Sigmoid colon (tissue), 4 donors: Measurements from ENCODE around the gene GPR183.

Experiments used
- EP300 ChIP-seq, 4 donors: sonication (generic); formaldehyde crosslinking; IDR thresholded peaks; one replicate each; pipeline ENCODE4 v1.6.1; 2017; ENCODE audit warnings: antibody characterized with exemption in 4 of 4
- POLR2A ChIP-seq, 2 donors: fragments of 450-650 bp; IDR thresholded peaks; one replicate each; pipeline ENCODE4 v1.6.1; 2016; ENCODE audit warnings: antibody characterized with exemption in 2 of 2, mild to moderate bottlenecking in 2 of 2, moderate library complexity in 2 of 2
- POLR2AphosphoS5 ChIP-seq, 4 donors: sonication (generic); formaldehyde crosslinking; IDR thresholded peaks; one replicate each; pipeline ENCODE4 v1.6.1; 2017; ENCODE audit warnings: antibody characterized with exemption in 4 of 4
- TF ChIP-seq, protein P1 (sequence below), 4 experiments: fragments of 450-650 bp in 3 of 4; fragments of 200-600 bp in 1 of 4; IDR thresholded peaks; one replicate each; pipeline ENCODE4 v1.5.1; 2016 to 2019; ENCODE audit warnings: antibody characterized with exemption in 4 of 4, mild to moderate bottlenecking in 3 of 4, moderate library complexity in 2 of 4

DNA sequence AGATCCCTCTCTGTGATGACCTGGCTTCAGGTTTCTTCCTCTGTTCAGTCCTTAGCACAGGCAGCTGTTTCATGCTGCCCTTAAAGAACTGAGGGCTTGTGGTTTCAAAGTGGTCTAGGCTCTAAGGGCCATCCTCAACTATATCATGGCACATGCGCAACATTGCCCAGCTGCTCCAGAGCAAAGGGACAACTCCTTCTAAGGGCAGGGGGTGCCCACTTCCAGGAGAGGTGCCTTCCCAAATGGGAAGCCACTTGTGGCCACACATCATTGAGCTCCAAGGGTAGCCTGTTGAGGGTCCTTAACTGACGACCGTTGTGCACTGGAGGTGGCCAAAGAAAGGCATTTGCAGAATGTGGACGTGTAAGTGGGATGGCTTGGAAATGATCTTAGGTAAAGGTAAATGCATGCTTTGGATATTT lies 7.3 kb downstream of the GPR183 start:
- no peak for TF ChIP-seq POLR2A (IDR thresholded peaks at IDR 0.05)
- TF ChIP-seq, protein P1, sequence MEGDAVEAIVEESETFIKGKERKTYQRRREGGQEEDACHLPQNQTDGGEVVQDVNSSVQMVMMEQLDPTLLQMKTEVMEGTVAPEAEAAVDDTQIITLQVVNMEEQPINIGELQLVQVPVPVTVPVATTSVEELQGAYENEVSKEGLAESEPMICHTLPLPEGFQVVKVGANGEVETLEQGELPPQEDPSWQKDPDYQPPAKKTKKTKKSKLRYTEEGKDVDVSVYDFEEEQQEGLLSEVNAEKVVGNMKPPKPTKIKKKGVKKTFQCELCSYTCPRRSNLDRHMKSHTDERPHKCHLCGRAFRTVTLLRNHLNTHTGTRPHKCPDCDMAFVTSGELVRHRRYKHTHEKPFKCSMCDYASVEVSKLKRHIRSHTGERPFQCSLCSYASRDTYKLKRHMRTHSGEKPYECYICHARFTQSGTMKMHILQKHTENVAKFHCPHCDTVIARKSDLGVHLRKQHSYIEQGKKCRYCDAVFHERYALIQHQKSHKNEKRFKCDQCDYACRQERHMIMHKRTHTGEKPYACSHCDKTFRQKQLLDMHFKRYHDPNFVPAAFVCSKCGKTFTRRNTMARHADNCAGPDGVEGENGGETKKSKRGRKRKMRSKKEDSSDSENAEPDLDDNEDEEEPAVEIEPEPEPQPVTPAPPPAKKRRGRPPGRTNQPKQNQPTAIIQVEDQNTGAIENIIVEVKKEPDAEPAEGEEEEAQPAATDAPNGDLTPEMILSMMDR (IDR thresholded peaks at IDR 0.05), result no peak
- no peak for TF ChIP-seq EP300 (IDR thresholded peaks at IDR 0.05)
- no peak for TF ChIP-seq POLR2AphosphoS5 (IDR thresholded peaks at IDR 0.05)
